DMS153 treated with DMSO at 0.1 percent for 48 hours (cell line): Measurements from ENCODE around the gene MGLL.

ENCODE experiments used
- DNase-seq: peaks from one replicate; lab custom pipeline; 2025; ENCODE audit not compliant: unreplicated experiment; lab: John Stamatoyannopoulos, UW

Gene MGLL

GRCh38 chr3:127775398-127776109 lies 46.8 kb downstream of the MGLL start:
- DNase-seq: peak; percentile 84

- no peak for DNase-seq
These were observed 47.7 kb downstream of the MGLL start for GRCh38 chr3:127774647-127775046.

DNA sequence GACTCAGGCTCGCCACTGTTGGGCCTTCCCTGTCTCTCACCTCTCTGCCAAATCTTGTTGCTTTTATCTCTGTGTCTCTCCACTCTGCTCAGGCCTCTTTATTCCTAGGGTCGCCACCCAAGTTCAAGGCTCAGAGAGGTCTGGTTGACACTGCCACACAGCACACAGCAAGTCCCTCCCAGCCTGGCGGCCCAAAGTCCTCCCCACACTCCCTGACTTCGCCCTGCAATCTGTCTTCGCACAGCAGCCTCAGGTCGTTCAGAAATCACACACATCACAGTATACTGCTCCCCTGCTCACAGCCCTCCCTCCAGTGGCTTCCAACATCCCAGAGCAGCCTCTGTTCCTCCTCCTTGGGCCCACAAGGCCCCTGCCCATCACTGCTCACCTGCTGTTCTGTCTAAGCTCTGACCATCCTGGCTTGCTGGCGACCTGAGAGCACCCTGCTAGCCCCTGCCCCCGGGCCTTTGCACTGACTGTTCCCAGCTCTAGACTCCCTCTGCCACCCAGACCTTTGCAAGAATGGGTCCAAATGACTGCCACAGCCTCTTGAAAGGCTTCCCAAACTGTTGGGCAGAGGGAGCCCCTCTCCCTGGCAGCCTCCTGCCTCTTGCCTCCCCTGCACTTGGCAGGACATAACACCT lies 48.4 kb downstream of the MGLL start:
- DNase-seq: no peak

DNA sequence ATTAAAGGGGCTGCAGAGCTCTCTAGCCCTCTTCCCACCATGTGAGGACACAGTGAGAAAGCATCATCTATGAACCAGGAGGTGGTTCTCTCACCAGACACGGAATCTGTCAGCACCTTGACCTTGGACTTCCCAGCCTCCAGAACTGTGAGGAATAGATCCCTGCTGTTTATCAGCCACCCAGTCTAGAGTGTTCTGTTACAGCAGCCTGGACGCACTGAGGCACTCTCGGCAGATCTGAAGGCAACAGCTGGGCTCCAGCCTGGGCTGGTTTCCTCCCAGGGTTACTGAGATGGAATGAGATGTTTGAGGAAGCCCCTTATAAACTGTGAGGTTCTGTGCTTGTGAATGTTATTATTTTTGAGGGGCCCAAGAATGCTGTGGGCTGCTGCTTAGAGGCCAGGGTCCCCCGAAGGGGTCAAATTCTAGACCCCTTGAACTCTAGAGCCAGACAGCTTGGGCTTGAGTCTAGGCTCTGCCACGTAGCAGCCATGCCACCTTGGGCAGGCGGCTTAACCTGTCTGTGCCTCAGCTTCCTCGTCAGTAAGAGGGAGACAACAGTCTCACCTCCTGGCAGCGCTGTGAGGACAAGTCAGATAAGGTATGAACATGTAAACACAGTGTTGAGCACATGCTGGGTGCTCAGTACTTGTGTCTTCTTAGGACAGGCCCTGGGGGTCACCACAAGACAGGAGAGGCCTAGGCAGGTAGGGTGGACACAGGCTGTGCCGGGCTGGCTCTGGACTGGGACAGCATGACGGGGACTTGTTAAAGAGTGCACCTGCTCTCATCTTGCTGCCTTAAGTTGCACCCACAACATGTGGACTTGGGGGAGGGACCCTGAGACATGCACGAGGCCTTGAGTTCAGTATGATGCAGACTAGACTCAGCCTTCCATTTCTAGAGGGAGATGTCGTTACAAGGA lies 49.2 kb downstream of the MGLL start:
- DNase-seq: no peak

- DNase-seq: no peak
These were observed 50.0 kb downstream of the MGLL start for GRCh38 chr3:127772273-127772672.

DNA sequence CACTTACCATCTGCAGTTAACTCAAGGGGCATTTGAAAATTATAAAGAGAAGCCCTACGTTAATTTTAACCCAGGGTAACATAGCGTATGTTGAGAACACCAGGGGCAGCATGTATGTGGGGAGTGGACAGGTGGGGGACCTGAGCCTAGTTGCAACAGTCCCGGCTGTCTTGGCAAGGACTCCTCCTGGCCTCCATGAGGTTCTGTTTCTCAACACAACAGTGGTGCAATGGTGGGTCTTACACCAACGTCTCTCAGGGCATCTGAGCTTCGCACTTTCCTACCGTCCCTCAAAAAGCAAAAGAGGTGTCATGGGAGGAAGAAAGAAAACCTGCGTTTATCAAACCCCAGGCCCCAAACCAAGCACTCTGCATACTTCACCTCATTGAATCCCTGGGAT lies 50.6 kb downstream of the MGLL start:
- DNase-seq: no peak

GRCh38 chr3:127770671-127771355 lies 51.5 kb downstream of the MGLL start:
- no peak for DNase-seq

DNA sequence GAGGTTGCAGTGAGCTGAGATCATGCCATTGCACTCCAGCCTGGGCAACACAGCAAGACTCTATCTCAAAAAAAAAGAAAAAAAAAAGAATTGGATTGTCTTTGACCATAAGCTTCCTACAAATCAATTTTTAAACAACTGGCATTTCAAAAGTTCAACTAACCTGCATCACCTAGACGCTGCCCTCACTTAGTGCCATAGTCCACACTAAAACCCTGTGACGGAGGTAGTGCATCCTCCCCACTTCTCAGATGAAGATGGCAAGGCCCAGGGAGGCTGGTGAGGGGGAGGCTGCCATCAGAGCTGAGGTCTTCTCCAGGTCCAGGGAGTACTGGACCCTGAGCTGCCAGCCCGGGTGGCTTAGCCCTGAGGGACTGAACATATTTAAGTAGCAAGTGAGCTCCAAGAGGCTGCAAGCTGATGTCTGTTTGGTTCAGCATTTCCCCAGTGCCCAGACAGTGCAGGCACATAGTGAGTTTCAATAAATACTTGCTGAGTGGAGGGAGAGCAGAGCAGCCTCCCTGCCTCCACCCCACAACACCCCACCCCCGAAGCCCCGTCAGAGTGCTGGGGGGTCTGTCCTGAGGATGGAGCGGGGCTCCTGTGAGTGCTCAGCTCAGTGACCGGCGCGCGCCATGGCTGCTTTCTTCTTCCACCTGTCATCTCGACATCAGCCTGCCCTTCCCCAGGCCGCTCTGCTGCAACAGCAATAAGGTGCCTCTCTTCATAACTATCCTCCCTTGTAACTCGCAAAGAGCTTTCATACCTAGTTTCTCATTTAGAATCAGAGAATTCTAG lies 52.8 kb downstream of the MGLL start:
- no peak for DNase-seq

GRCh38 chr3:127768346-127769008 lies 53.8 kb downstream of the MGLL start:
- no peak for DNase-seq

DNA sequence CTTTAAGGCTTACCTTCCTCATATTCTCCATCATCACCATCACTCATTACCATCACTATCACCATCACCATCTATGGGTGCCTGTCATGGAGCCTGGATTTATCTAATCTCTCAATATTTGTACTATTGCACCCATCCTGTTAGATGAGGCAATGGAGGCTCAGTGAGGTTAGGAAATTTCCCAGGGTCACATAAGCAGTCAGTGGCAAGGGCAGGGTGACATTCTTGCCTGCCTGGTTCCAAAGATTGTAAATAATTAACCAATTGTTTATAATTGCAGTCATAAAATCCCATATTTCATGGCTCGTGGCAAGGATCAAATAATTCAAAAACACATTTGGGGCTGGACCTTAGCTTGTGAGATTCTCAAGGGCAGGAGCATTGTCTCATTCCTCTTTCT lies 55.2 kb downstream of the MGLL start:
- no peak for DNase-seq

GRCh38 chr3:127765735-127766134 lies 56.6 kb downstream of the MGLL start:
- no peak for DNase-seq

DNA sequence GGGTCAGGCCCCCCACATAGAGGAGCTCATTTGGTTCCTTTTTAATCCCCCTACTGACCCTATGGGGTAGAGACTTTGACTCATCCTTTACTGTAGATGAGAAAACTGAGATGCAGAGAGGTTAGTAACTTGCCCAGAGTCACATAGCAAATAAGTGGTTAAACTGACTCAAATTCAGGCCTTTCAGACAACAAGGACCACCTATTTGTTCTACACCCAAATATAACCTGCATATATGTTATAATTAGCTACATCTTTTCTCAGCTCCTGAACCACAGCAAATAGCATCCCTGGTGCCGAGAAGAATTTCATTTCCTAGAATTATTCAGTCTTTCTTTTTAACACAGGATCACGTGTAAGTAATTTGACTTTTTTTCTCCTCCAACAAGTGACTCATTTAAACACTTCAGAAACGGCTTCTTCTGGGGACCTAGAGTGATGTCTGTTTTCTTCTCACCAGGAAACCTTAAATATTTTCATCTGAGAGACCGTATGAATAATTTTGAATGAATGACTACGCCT lies 57.4 kb downstream of the MGLL start:
- DNase-seq: no peak

DNA sequence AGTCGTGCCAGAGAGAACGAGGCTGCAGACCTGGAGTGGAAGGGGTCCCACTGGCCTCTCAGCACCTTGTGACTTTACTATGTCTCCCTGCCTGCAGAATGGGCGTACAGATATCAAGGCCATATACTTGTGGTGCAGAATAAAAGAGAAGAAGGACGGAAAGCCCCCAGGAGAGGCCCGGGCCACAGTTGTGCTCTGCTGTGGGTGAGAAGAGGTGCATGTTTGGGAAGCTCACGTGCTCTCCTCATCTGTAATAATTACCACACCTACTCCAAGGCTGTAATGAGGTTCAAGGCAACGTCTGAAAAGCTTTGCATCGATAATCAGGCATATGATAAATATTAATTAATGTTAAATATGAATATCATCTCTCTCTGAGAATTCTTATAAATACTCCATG lies 58.0 kb downstream of the MGLL start:
- DNase-seq: no peak

DNA sequence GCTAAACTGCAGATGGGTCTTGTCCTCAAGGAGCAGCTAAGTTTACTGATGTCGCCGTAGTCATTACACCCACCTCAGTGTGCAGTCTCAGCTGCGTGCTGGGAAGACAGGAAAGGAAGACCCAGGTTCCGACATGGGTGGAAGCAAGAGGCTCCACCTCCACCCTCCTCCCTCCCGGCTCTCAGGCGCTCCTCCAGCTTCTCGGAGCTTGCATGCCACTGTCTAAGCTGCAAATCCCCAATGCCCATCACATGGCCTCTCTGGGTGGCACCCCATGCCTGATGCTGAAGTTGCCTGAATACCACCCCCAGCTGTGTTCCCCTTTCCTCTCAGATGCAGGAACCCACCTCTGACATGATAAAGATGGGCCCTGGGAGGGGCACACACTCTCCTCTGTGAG lies 58.5 kb downstream of the MGLL start:
- DNase-seq: no peak

- no peak for DNase-seq
These were observed 59.0 kb downstream of the MGLL start for GRCh38 chr3:127763337-127763736.

- DNase-seq: no peak
These were observed 59.6 kb downstream of the MGLL start for GRCh38 chr3:127762787-127763105.

DNA sequence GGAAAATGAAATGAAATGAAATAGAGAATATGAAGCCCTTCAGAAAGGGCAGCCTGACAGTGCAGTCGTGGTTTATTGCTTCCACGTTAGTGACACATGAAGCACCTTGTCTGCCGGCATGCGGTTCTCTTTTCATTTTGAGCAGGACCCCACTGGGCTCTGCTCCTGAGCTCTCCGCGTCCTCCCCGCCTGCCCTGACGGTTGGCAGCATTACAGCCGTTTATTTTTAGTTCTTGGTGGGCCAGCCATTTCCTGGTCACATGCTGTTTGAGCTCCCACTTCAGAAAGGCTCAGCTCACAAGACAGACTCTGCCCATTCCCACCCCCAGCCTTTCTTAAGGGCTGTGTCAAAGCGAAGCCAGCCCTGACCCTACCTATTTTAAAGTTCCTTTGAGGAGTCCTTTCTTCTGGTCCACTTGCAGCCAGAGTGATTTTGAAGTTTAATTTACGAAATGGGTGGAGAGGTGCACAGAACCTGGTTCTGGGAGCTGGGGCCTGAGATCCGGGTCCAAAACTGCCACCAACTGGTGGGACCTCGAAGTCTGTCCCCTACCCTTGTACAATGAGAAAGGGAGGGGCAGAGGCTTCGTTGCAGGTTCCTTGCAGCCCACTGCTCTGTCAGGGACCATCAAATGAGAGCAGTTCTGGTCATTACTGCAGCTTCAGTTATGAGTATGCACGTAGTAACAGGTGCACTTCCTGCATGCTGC lies 60.1 kb downstream of the MGLL start:
- no peak for DNase-seq

GRCh38 chr3:127761441-127761801 lies 60.9 kb downstream of the MGLL start:
- no peak for DNase-seq

- DNase-seq: no peak
These were observed 61.4 kb downstream of the MGLL start for GRCh38 chr3:127760791-127761440.
